Measurements from ENCODE around the gene FCSK. TPM values are rescaled to one million over a fixed set of nuclear protein-coding genes. Genes with fewer than 3 reads are reported as not detected.

FCSK gene
- total RNA-seq, 2 donors from 2014 or later: 10.7 to 11.0 TPM

DNA sequence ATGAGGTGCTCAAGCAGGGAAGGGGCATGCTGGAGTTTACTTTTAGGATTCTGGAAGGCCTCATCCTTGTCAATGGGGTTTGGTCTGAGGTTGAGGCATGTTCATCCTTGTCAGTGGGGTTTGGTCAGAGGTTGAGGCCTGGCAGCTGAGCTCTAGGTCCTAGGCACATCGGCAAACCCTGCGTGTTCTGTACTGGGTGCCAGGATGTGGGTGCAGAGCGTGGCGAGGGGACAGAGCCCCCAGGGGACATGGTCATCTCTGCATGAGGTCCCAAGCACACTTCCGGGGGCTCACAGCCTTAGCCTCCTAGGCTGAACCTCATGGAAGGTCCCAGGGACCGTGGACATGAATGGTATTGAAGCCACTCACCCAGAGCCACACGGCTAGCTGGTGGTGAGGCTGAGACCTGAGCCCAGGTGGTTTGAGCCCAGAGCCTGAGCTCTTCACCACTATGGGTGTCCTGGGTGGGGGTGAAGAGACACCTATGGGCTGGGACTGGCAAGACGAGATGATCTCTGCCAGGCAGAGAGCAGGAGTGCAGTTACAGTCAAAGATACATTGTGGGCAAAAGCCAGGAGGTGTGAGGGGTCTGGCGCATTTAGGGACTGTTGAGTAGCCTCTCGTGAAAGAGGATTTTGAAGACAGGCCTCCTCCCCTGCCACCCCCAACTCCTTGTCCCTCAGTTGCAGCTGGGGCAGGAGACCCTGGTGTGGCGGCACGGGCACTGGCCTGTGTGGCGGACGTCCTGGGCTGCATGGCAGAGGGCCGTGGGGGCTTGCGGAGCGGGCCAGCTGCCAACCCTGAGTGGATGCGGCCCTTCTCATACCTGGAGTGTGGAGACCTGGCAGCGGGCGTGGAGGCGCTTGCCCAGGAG, 19.3 kb downstream of the FCSK start:
- intact Hi-C loops (cut with DNase I): no loop called here
- DNase-seq (ENCODE audit: low spot score): no peak

- intact Hi-C loops (cut with DNase I): no loop called here
- no peak for DNase-seq (ENCODE audit: low spot score)
These were observed 20.1 kb downstream of the FCSK start for GRCh38 chr16:70474320-70475053.

GRCh38 chr16:70475054-70475871, 20.9 kb downstream of the FCSK start:
- intact Hi-C loops (cut with DNase I): no loop called here

DNA sequence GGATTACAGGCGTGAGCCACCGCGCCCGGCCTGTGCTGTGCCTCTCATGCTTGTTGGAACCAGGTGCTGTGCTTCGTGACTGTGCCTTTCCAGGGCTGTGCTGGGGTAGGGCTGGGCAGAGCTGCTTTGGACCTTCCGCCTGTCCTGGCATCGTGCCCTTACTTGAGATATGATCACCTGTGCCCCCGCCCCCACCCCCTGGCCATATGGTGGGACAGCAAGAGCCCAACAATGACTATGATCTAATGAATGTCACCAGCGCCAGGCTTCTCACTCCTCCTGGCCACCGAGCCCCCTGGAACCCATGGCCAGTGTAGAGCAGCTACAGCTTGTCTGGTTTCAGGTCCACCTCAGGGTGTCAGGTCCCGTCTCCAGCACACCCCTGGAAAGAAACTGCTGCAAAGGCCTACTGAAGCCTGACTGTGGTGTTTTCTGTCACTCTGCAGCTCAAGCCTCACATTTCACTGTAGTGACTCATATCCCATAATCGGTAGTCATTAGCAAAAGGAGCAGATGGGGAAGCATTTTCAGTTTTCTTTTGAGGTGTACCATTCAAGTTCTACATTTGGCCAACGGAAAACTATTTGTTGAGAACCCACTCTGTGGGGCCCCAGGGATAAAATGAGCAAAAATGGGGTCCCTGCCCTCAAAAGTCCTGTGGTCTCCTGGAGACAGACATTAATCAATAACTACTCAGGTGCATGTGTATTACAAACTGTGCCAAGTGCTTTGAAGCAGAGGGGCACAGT, 22.1 kb downstream of the FCSK start:
- DNase-seq (ENCODE audit: low spot score): no peak
- intact Hi-C loops (cut with DNase I): no loop called here

More at GRCh38 chr16:70475054-70475871, 20.9 kb downstream of the FCSK start:
- DNase-seq (ENCODE audit: low spot score): no peak

DNA sequence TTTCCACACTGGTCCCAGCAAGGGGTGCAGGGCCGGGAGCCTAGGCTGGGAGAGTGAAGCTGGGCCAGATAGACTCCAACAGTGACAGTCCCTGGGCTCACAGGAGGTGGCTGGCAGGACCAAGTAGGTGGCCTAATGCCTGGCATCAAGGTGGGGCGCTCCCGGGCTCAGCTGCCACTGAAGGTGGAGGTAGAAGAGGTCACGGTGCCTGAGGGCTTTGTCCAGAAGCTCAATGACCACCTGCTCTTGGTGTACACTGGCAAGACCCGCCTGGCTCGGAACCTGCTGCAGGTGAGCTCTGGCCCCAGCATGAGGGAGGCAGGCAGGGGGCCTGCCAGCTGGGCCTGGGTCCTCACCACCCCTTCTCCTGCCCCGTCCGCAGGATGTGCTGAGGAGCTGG, 23.8 kb downstream of the FCSK start:
- intact Hi-C loops (cut with DNase I): no loop called here
- no peak for DNase-seq (ENCODE audit: low spot score)

GRCh38 chr16:70478912-70479341, 24.5 kb downstream of the FCSK start:
- no peak for DNase-seq (ENCODE audit: low spot score)
- intact Hi-C loops (cut with DNase I): no loop called here

DNA sequence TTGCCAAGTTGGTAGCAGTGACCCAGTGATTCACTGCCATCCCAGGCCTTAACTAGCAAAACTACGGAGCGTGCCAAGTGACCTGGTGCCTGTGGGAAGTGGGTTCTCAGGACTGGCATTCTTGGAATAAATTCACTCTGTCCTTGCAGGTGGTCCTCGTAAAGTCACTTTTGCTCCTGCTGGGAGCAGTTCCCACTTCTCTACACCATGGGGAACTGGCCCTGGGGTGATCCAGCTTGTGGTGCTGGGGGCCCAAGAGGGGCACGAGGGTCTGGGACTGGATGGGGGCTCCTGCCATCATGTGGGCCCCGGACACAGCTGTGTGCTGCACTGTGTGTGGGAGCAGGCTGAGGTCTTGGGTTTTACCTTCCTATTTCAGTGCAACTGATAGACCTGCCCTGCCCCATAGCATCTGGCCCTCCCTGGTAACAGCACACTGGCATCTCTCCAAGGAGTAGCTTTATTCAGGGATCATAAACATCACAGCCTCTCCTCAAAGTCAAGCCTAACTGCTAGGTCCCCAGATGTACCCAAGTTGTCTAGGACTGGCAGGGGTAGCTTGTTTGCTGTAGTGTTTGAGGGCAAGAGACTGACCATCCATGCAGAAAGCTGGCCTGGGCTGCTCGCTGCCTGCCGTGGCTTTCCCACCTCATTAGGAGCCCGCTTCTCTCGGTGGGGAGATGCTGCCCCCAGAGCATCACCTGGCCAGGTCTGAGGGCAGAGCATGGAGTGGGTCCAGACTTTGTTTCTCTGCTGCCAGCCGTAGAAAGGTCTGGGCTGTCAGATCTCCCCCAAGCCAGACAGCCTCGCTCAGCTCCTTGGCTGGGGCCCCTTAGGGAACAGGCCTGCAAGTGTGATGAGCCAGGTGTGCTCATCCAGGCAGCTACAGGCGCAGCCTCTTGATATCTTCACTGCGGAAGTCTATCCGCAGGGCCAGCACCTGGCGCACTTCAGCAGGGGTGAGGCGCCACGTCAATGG, 26.0 kb downstream of the FCSK start:
- intact Hi-C loops (cut with DNase I): no loop called here
- no peak for DNase-seq (ENCODE audit: low spot score)

- no peak for DNase-seq (ENCODE audit: low spot score)
- intact Hi-C loops (cut with DNase I): no loop called here
These were observed 27.6 kb downstream of the FCSK start for GRCh38 chr16:70481929-70482536.

DNA sequence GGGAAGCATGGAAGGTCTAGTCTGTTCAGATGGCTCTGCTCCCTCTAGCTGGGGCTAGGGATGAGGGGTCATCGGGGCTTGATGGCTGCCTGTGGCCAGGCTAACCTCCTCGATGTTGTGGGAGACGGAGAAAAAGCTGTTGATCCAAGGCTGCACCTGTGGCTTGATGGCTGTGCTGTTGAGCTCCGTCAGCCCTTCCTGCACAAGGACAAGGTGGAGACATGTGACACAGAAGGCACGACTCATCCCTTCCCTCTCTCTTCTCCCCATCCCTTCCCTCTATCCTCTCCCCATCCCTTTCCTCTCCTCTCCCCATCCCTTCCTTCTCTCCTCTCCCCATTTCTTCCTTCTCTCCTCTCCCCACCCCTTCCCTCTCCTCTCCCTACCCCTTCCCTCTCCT, 28.2 kb downstream of the FCSK start:
- intact Hi-C loops (cut with DNase I): no loop called here

DNA sequence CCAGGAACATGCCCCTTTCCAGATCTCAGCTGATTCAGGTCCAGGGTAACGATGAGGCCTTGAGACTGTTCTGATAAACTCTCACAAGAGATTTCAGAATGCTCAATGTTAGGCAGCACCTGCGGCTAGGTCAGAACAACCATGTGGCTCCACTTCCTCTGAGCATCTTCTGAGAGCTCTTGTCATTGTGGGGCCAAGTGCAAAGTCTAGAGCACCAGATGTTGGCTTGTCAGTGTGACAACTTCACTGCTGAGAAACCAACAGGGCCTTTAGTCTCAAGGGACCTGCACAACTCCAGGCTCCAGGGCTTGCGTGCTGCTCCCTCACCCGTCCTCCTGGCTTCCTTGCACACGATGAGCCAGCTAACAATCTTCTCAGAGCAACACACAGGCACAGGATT, 29.0 kb downstream of the FCSK start:
- intact Hi-C loops (cut with DNase I): no loop called here

More for the DNA sequence above, 28.2 kb downstream of the FCSK start:
- DNase-seq (ENCODE audit: low spot score): no peak

GRCh38 chr16:70484867-70485266, 30.5 kb downstream of the FCSK start:
- DNase-seq (ENCODE audit: low spot score): no peak
- intact Hi-C loops (cut with DNase I): no loop called here

More for the DNA sequence above, 29.0 kb downstream of the FCSK start:
- no peak for DNase-seq (ENCODE audit: low spot score)

DNA sequence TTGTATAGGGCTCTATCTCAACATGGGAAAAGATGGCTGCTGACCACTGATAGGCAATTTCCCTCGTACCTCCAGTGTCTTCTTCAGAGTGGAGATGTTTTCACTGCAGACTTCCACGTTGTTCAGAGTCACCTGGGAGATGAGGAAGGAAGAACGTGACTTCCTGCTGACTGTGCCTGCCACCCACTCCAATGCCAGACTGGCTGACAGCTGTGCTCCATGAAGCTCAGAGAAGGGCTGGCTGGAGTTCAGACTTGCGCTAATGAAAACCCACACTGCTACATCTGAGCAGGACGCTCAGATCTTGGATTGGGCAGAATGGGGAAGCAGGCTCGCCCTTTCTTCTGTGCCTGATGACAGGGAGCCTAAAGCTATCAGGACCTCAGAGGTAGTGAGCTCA, 35.9 kb downstream of the FCSK start:
- peak; percentile 49 for DNase-seq (ENCODE audit: low spot score)

DNA sequence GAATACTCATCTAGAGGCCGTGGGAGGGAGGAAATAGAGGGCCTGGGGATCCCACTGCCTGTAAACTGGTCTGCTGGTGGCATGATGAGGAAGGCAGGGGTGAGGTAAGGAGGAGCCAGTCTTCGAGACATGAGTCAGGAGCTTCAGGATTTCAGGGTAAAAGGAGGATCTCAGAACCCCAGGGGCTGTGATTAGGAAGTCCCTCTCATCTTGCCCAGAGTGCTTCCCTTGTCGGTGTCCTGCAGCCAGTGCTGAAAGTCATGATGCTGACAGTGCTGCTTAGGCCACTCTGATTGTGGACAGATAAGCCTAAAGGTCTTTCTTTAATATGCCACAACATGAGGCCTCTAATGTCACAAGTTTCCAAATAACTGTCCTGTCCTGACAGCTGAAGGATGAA, 39.4 kb downstream of the FCSK start:
- intact Hi-C loops (cut with DNase I): no loop called here
- no peak for DNase-seq (ENCODE audit: low spot score)

More for the DNA sequence above, 35.9 kb downstream of the FCSK start:
- intact Hi-C loops (cut with DNase I): no loop called here

GRCh38 chr16:70494202-70494770, 39.9 kb downstream of the FCSK start:
- no peak for DNase-seq (ENCODE audit: low spot score)
- intact Hi-C loops (cut with DNase I): no loop called here

DNA sequence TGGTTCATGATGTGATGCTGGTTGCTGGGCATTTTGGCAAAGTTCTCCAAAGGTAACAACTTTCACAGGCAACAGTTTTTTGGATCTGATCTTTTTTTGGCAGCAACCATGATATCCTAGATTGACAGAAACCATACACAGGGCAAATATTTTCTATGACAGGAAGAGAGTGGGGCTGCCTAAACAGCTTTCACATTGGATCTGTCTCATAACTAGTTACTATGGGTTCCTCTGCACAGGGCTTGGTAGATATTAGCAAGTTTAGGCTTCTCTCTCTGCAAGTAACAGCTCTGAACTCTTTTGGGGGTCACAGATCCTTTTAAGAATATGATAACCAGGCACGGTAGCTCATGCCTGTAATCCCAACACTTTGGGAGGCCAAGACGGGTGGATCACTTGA, 40.4 kb downstream of the FCSK start:
- no peak for DNase-seq (ENCODE audit: low spot score)
- intact Hi-C loops (cut with DNase I): no loop called here

GRCh38 chr16:70495425-70496182, 41.2 kb downstream of the FCSK start:
- peak; percentile 46 for DNase-seq (ENCODE audit: low spot score)
- intact Hi-C loops (cut with DNase I): no loop called here

All from posterior vena cava (tissue), 2 donors.